H9 (cell line): ENCODE data around the gene IGFALS. TPM values are rescaled to one million over a fixed set of nuclear protein-coding genes. Genes with fewer than 3 reads are reported as not detected.

Source experiments
- DNase-seq: peaks from one replicate; pipeline ENCODE4 v3.0.0-alpha.2; 2017
- H2AFZ ChIP-seq: one replicate; pipeline ENCODE4 v1.6.1; 2013; ENCODE audit warnings: mild to moderate bottlenecking, low read length, control low read depth, moderate library complexity
- H2AK5ac ChIP-seq: 2 replicates; pipeline ENCODE4 v1.6.1; 2013; ENCODE audit warnings: low read length, control low read depth, mixed read lengths; ENCODE audit not compliant: insufficient read length
- H2BK120ac ChIP-seq: one replicate; pipeline ENCODE4 v1.6.1; 2013; ENCODE audit warnings: low read depth, mild to moderate bottlenecking, low read length, control low read depth, inconsistent platforms; ENCODE audit not compliant: poor library complexity, severe bottlenecking
- H2BK12ac ChIP-seq: 2 replicates; pipeline ENCODE4 v1.6.1; 2013; ENCODE audit warnings: low read length, control low read depth, mixed read lengths, low read depth; ENCODE audit not compliant: insufficient read length
- H2BK15ac ChIP-seq: 2 replicates; pipeline ENCODE4 v1.6.1; 2013; ENCODE audit warnings: low read depth, low read length, control low read depth
- H2BK20ac ChIP-seq: one replicate; pipeline ENCODE4 v1.6.1; 2013; ENCODE audit warnings: low read depth, mild to moderate bottlenecking, low read length, control low read depth, inconsistent platforms; ENCODE audit not compliant: poor library complexity, severe bottlenecking
- H2BK5ac ChIP-seq: 2 replicates; pipeline ENCODE4 v1.6.1; 2013; ENCODE audit warnings: low read length, control low read depth, mixed read lengths; ENCODE audit not compliant: insufficient read length
- H3K14ac ChIP-seq: 2 replicates; pipeline ENCODE4 v1.6.1; 2013; ENCODE audit warnings: low read length, control low read depth; ENCODE audit not compliant: insufficient read depth
- H3K18ac ChIP-seq: 2 replicates; pipeline ENCODE4 v1.6.1; 2013; ENCODE audit warnings: low read depth, mild to moderate bottlenecking, mixed read lengths, low read length, control low read depth; ENCODE audit not compliant: insufficient read length
- H3K23ac ChIP-seq: 2 replicates; pipeline ENCODE4 v1.6.1; 2013; ENCODE audit warnings: low read length, control low read depth, mixed read lengths, low read depth; ENCODE audit not compliant: insufficient read length
- H3K23me2 ChIP-seq: 2 replicates; pipeline ENCODE4 v1.6.1; 2013; ENCODE audit warnings: low read depth, mild to moderate bottlenecking, mixed read lengths, low read length, control low read depth; ENCODE audit not compliant: insufficient read length, poor library complexity, severe bottlenecking
- H3K27ac ChIP-seq: 2 replicates; pipeline ENCODE4 v1.5.1; 2013; ENCODE audit warnings: low read length, control low read depth, mixed read lengths, low read depth; ENCODE audit not compliant: insufficient read length
- H3K27me3 ChIP-seq: 2 replicates; pipeline ENCODE4 v1.6.1; 2013; ENCODE audit warnings: low read length, control low read depth, inconsistent platforms; ENCODE audit not compliant: insufficient read depth
- H3K4ac ChIP-seq: 2 replicates; pipeline ENCODE4 v1.6.1; 2013; ENCODE audit warnings: low read depth, mild to moderate bottlenecking, control low read depth, inconsistent platforms, low read length, moderate library complexity
- H3K4me1 ChIP-seq: 2 replicates; pipeline ENCODE4 v1.6.1; 2013; ENCODE audit warnings: low read length, control low read depth, inconsistent platforms; ENCODE audit not compliant: insufficient read depth
- H3K4me2 ChIP-seq: 2 replicates; pipeline ENCODE4 v1.6.1; 2013; ENCODE audit warnings: low read length, control low read depth, mixed read lengths; ENCODE audit not compliant: insufficient read length, insufficient read depth
- H3K56ac ChIP-seq: 2 replicates; pipeline ENCODE4 v1.6.1; 2013; ENCODE audit warnings: low read depth, mild to moderate bottlenecking, mixed read lengths, low read length, control low read depth; ENCODE audit not compliant: insufficient read length
- H3K79me1 ChIP-seq: 2 replicates; pipeline ENCODE4 v1.6.1; 2013; ENCODE audit warnings: low read depth, mild to moderate bottlenecking, moderate library complexity, low read length, control low read depth, inconsistent platforms; ENCODE audit not compliant: insufficient read depth, poor library complexity, severe bottlenecking
- H3K79me2 ChIP-seq: 2 replicates; pipeline ENCODE4 v1.6.1; 2013; ENCODE audit warnings: low read length, control low read depth, inconsistent platforms; ENCODE audit not compliant: insufficient read depth
- H3K9ac ChIP-seq: 2 replicates; pipeline ENCODE4 v1.6.1; 2013; ENCODE audit warnings: low read length, control low read depth, mixed read lengths; ENCODE audit not compliant: insufficient read length; ENCODE audit errors: extremely low read depth
- H3K9me3 ChIP-seq: one replicate; pipeline ENCODE4 v1.6.1; 2013; ENCODE audit warnings: low read depth, low read length, inconsistent platforms; ENCODE audit not compliant: control insufficient read depth
- H3T11ph ChIP-seq: one replicate; pipeline ENCODE4 v1.6.1; 2013; ENCODE audit warnings: mild to moderate bottlenecking, low read length, control low read depth, inconsistent platforms
- H4K20me1 ChIP-seq: one replicate; pipeline ENCODE4 v1.6.1; 2013; ENCODE audit not compliant: control insufficient read depth, insufficient read length, insufficient read depth
- H4K5ac ChIP-seq: 2 replicates; pipeline ENCODE4 v1.6.1; 2013; ENCODE audit warnings: low read depth, mild to moderate bottlenecking, mixed read lengths, low read length, control low read depth; ENCODE audit not compliant: insufficient read length
- H4K8ac ChIP-seq: replicated peaks from 2 replicates; pipeline ENCODE4 v1.6.1; 2013; ENCODE audit warnings: low read length, control low read depth, mixed read lengths, low read depth; ENCODE audit not compliant: insufficient read length
- H4K91ac ChIP-seq: 2 replicates; pipeline ENCODE4 v1.6.1; 2013; ENCODE audit warnings: low read depth, mild to moderate bottlenecking, moderate library complexity, mixed read lengths, low read length, control low read depth; ENCODE audit not compliant: insufficient read length
- H3K27ac Mint-ChIP-seq, 3 experiments: 2 replicates in 2 of 3; 3 replicates in 1 of 3; pipeline ENCODE4 v1.8.0; 2020 to 2021; ENCODE audit warnings: mixed read lengths in 3 of 3, mild to moderate bottlenecking in 1 of 3, moderate library complexity in 1 of 3
- H3K27me3 Mint-ChIP-seq: 2 replicates; pipeline ENCODE4 v1.8.0; 2021; ENCODE audit warnings: low read depth, mild to moderate bottlenecking, moderate library complexity, mixed read lengths
- H3K36me3 Mint-ChIP-seq, 3 experiments: 2 replicates in 2 of 3; 3 replicates in 1 of 3; pipeline ENCODE4 v1.8.0; 2020 to 2021; ENCODE audit warnings: low read depth in 3 of 3, mixed read lengths in 3 of 3; ENCODE audit not compliant: insufficient read depth in 1 of 3
- H3K4me1 Mint-ChIP-seq, 2 experiments: 2 replicates each; pipeline ENCODE4 v1.8.0; 2020; ENCODE audit warnings: mixed read lengths in 2 of 2
- H3K4me3 Mint-ChIP-seq, 2 experiments: 2 replicates in 1 of 2; 3 replicates in 1 of 2; pipeline ENCODE4 v1.8.0; 2020 to 2021; ENCODE audit warnings: mild to moderate bottlenecking in 2 of 2, mixed read lengths in 2 of 2, moderate library complexity in 1 of 2
- H3K9me3 Mint-ChIP-seq, 2 experiments: 2 replicates in 1 of 2; 3 replicates in 1 of 2; pipeline ENCODE4 v1.8.0; 2020; ENCODE audit warnings: mild to moderate bottlenecking in 2 of 2, mixed read lengths in 2 of 2, moderate library complexity in 1 of 2
- CTCF ChIP-seq: fragments of 200-600 bp; sonication (generic); conservative IDR thresholded peaks from 3 replicates; pipeline ENCODE4 v1.8.0; 2021; ENCODE audit warnings: antibody characterized with exemption, mild to moderate bottlenecking
- WGBS: extraction: QIAGEN DNeasy Blood & Tissue Kit; methylation state at CpG from one replicate; pipeline ENCODE4 v1.1.7; 2013; ENCODE audit warnings: missing lambda C conversion rate, low lambda C conversion rate, mixed read lengths; ENCODE audit not compliant: insufficient read length; ENCODE audit errors: extremely low coverage; 5-methylcytosine and 5-hydroxymethylcytosine counted together
- total RNA-seq: library from RNA; stranded (reverse); gene quantifications from 2 replicates; pipeline ENCODE4 v1.2.1, GENCODE V29; 2021

IGFALS gene
- total RNA-seq, 1 experiment from 2014 or later = not detected

GRCh38 chr16:1765826-1766225 lies 27.7 kb downstream of the IGFALS start:
- H3K23ac ChIP-seq = no peak overlapping the region
- no peak for DNase-seq
- no peaks in the 10 kb centered on the region for H3K79me2 ChIP-seq
- no peaks in the 10 kb centered on the region for H3K9me3 Mint-ChIP-seq
- H3K4me1 Mint-ChIP-seq = peaks cover 3 to 7% of the 10 kb centered on the region in 2 experiments
- no peak overlapping the region for H3K27ac ChIP-seq
- H3K4me3 Mint-ChIP-seq = no peak overlapping the region
- no peak overlapping the region for H2BK5ac ChIP-seq
- no peaks in the 10 kb centered on the region for H3K79me1 ChIP-seq
- H2BK15ac ChIP-seq = no peak overlapping the region
- no peak overlapping the region for H4K5ac ChIP-seq
- no peaks in the 10 kb centered on the region; the same call in 1 of the 2 replicates for H3K27me3 Mint-ChIP-seq
- no peak for TF ChIP-seq CTCF
- H3K4me1 ChIP-seq = no peaks in the 10 kb centered on the region
- no peak overlapping the region for H2BK12ac ChIP-seq
- H4K91ac ChIP-seq = no peak overlapping the region
- H3K36me3 Mint-ChIP-seq = peaks cover 7 to 39% (median 29%) of the 10 kb centered on the region in 3 experiments; a peak in 6 of 7 replicates
- no peaks in the 10 kb centered on the region for H3K27me3 ChIP-seq
- no peak overlapping the region for H3K18ac ChIP-seq
- H2AK5ac ChIP-seq = no peak overlapping the region
- H4K20me1 ChIP-seq = no peaks in the 10 kb centered on the region
- no peak overlapping the region for H2BK20ac ChIP-seq
- no peaks in the 10 kb centered on the region for H3K9me3 ChIP-seq
- no peak overlapping the region for H4K8ac ChIP-seq
- no peak overlapping the region for H3K4ac ChIP-seq
- no peak overlapping the region for H3T11ph ChIP-seq
- H3K56ac ChIP-seq = no peak overlapping the region
- H3K27ac Mint-ChIP-seq = no peak overlapping the region
- no peak overlapping the region for H3K9ac ChIP-seq
- WGBS = no CpG with 5 or more reads among the region's 22 CpGs
- peaks cover 6% of the 10 kb centered on the region for H3K23me2 ChIP-seq
- no peak overlapping the region for H2AFZ ChIP-seq
- no peak overlapping the region for H3K4me2 ChIP-seq
- H3K14ac ChIP-seq = no peak overlapping the region
- no peak overlapping the region for H2BK120ac ChIP-seq
